Nephron progenitor cell (in vitro differentiated cells): ENCODE results near the gene ESRRB.

Experiments used
- DNase-seq: peaks from one replicate; pipeline ENCODE4 v3.0.0; 2021
- H3K27ac Mint-ChIP-seq: 2 replicates; pipeline ENCODE4 v1.8.0; 2021; ENCODE audit warnings: mild to moderate bottlenecking, moderate library complexity, mixed read lengths
- H3K27me3 Mint-ChIP-seq: 2 replicates; pipeline ENCODE4 v1.8.0; 2021; ENCODE audit warnings: mild to moderate bottlenecking, low read depth, mixed read lengths; ENCODE audit not compliant: poor library complexity
- H3K36me3 Mint-ChIP-seq: 2 replicates; pipeline ENCODE4 v1.8.0; 2021; ENCODE audit warnings: low read depth, mixed read lengths
- H3K4me1 Mint-ChIP-seq: 2 replicates; pipeline ENCODE4 v1.8.0; 2021; ENCODE audit warnings: mixed read lengths
- H3K4me3 Mint-ChIP-seq: 2 replicates; pipeline ENCODE4 v1.8.0; 2021; ENCODE audit warnings: mild to moderate bottlenecking, moderate library complexity, mixed read lengths
- H3K9me3 Mint-ChIP-seq: 2 replicates; pipeline ENCODE4 v1.8.0; 2021; ENCODE audit warnings: mild to moderate bottlenecking, moderate library complexity, mixed read lengths
- TF ChIP-seq, protein P1 (sequence below): fragments of 200-600 bp; sonication (generic); IDR thresholded peaks from 2 replicates; pipeline ENCODE4 v1.5.0; 2021; ENCODE audit warnings: antibody characterized with exemption

The ESRRB gene

DNA sequence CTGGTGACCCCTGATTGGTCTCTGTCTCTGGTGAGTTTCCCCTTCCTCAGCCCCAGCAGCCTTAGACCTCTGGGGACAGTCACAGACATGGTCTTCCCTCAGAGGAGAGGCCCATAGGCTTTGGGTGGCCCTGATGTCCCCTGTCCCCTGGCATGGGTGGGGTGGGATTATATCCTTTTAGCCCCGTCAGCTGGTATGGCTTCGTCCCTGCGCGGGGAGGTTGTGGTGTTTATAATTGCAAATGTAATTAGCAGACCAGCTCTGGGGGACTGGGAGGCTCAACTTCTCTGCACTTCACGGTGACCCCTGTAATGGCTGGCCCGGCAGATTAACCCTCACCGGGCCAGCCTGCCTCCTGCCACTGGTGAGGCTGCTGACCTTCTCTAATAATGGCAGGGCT is 5.1 kb downstream of the ESRRB start:
- DNase-seq = no peak
- no peak overlapping the region for H3K27ac Mint-ChIP-seq
- peaks cover 62% of the 10 kb centered on the region for H3K4me1 Mint-ChIP-seq
- H3K4me3 Mint-ChIP-seq = no peak overlapping the region
- H3K9me3 Mint-ChIP-seq = no peaks in the 10 kb centered on the region
- H3K27me3 Mint-ChIP-seq = peaks cover 100% of the 10 kb centered on the region
- TF ChIP-seq, protein P1, sequence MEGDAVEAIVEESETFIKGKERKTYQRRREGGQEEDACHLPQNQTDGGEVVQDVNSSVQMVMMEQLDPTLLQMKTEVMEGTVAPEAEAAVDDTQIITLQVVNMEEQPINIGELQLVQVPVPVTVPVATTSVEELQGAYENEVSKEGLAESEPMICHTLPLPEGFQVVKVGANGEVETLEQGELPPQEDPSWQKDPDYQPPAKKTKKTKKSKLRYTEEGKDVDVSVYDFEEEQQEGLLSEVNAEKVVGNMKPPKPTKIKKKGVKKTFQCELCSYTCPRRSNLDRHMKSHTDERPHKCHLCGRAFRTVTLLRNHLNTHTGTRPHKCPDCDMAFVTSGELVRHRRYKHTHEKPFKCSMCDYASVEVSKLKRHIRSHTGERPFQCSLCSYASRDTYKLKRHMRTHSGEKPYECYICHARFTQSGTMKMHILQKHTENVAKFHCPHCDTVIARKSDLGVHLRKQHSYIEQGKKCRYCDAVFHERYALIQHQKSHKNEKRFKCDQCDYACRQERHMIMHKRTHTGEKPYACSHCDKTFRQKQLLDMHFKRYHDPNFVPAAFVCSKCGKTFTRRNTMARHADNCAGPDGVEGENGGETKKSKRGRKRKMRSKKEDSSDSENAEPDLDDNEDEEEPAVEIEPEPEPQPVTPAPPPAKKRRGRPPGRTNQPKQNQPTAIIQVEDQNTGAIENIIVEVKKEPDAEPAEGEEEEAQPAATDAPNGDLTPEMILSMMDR = no peak
- no peaks in the 10 kb centered on the region for H3K36me3 Mint-ChIP-seq

DNA sequence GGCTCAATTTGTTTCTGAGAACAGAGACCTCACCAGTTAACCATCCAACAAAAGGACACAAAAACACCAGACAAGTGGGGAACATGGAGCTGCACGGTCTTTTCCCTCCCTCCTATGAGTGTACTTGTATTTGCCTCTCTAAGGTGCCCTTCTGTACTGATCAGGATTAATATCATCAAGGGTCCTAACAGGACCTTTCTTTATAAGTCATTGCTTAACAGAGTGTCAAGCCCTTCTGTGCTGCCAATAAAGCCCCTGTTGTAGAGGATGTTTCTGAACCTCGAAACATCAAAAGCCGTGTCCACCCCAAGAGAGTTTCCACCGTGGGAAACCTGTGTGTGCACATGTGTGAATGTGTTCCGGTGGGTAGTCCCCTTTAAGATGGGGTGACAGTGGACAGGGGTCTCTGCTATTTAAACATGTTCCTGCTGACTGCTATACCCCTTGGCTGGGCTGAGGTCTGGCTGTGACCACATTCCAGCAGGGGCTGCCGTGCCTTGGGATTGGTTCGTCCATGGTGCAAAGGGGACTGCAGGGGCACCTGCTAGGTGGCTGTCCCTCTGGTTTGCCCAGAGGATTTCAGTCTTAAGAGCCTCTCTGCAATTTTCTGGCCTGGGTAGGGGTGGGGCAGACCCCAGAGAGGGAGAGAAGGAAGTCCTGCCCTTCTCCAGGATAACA is 6.0 kb downstream of the ESRRB start:
- peaks cover 98% of the 10 kb centered on the region for H3K27me3 Mint-ChIP-seq
- peaks cover 55% of the 10 kb centered on the region for H3K4me1 Mint-ChIP-seq
- H3K36me3 Mint-ChIP-seq = no peaks in the 10 kb centered on the region
- no peak overlapping the region for H3K4me3 Mint-ChIP-seq
- no peaks in the 10 kb centered on the region for H3K9me3 Mint-ChIP-seq
- DNase-seq = no peak
- no peak overlapping the region for H3K27ac Mint-ChIP-seq
- TF ChIP-seq, protein P1 = no peak

DNA sequence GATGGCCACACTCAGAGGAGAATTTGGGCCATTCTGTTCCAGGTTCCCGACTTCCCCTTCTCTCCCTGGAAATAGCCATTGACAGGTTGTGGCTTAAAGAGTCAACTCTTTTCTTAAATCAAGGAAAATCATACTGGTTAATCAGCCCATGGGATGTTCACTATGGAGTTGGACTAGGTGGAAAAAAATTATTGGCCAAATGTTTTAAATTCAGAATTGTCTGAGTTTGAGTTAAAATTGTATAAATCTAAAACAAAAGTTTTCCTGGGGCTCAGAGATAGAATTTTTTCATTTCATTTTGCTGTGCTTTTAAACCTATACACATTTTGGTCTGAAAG is 6.5 kb downstream of the ESRRB start:
- TF ChIP-seq, protein P1 = no peak
- H3K27ac Mint-ChIP-seq = no peak overlapping the region
- no peak for DNase-seq
- H3K4me3 Mint-ChIP-seq = no peak overlapping the region
- peaks cover 54% of the 10 kb centered on the region for H3K4me1 Mint-ChIP-seq
- peaks cover 93% of the 10 kb centered on the region for H3K27me3 Mint-ChIP-seq
- H3K36me3 Mint-ChIP-seq = no peaks in the 10 kb centered on the region
- H3K9me3 Mint-ChIP-seq = no peaks in the 10 kb centered on the region

DNA sequence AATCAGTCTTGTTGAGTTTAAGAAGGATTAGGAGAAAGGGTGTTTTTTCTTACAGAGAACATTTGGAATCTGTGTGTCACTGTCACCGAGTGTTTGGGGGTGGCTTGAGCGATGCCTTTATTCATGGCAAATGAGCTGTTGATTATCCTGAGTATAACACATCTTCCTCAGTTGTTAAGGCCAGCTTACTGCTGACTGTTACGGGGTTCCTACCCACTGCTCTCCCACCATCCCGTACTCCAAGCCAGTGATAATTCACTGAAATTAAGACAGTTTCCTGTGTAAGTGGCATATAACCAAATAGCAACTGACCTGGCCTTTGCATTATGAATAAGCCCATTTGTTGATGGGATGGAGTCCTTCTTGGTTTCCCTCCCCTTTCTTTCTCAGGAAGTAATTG is 9.5 kb downstream of the ESRRB start:
- TF ChIP-seq, protein P1 = no peak
- no peaks in the 10 kb centered on the region for H3K9me3 Mint-ChIP-seq
- peaks cover 28% of the 10 kb centered on the region for H3K4me1 Mint-ChIP-seq
- no peak overlapping the region for H3K4me3 Mint-ChIP-seq
- no peak for DNase-seq
- H3K36me3 Mint-ChIP-seq = no peaks in the 10 kb centered on the region
- no peak overlapping the region for H3K27ac Mint-ChIP-seq
- peaks cover 74% of the 10 kb centered on the region for H3K27me3 Mint-ChIP-seq

DNA sequence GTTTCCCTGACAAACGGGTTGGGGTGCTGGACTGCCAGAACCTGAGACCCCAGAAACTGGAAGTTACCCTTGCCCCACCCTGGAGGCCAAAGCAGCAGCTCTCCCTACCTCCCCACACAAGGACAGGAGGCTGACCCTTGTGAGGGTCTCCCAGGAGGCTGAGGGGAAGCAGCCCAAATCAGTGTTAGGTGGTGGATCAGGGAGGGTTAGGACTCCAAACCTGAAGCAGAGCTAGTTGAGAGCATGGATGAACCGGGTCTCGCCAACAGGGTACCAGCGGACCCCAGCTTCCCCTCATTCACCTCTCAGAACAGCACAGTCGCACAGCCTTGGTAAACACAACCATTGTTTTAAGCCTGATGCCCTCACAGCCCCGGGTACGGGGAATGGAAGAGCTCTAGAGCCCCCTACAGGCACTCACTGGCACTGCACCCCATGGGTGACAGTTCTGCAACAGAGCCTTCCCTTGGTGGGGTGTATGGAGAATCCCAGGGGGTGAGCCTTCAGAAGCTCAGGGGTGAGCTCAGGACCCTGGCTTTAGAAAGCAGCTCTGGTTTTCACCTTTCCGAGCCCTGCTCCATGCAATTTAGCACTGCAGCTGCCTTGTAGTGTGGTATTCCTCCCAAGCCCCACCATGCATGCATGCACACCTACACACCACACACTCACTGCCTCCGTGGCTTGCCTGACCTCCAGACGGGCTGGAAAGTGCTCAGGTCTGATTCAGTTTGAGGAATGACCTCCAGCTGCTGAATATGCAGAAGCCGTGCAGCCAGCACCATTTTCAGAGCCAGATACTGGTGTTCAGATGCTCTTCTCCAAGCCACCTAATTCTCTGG is 11.2 kb downstream of the ESRRB start:
- no peak overlapping the region for H3K4me3 Mint-ChIP-seq
- peaks cover 19% of the 10 kb centered on the region for H3K4me1 Mint-ChIP-seq
- TF ChIP-seq, protein P1 = peak; percentile 99
- DNase-seq = peak; percentile 86
- no peak overlapping the region for H3K27ac Mint-ChIP-seq
- H3K36me3 Mint-ChIP-seq = no peaks in the 10 kb centered on the region
- H3K27me3 Mint-ChIP-seq = peaks cover 57% of the 10 kb centered on the region
- H3K9me3 Mint-ChIP-seq = no peaks in the 10 kb centered on the region
